ENCODE results near the gene GRIK1. TPM values are rescaled to one million over a fixed set of nuclear protein-coding genes. Genes with fewer than 3 reads are reported as not detected.

The GRIK1 gene
- total RNA-seq, 1 donor from 2014 or later: 0.20 TPM

DNA sequence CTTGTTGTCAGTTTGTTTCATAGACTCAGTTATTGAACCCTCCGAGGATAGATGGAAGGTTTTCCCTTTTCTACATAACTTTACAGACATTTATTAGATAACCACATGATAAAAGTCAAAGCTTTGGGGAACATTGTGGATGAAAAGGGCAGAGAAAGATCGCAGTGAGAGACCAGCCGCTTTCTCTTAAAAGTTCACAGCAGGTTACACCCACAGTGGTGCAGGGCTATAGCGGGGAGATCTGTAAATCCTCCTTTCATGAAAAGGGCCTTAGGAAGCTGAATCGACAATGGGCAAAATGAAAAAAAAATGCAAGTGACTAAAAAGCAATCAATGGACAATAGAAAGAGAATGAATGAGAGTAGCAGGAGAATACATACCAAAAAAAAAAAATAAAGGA, 218.6 kb downstream of the GRIK1 start:
- DNase-seq (ENCODE audit: low read depth in 2 of 2): no peak

DNA sequence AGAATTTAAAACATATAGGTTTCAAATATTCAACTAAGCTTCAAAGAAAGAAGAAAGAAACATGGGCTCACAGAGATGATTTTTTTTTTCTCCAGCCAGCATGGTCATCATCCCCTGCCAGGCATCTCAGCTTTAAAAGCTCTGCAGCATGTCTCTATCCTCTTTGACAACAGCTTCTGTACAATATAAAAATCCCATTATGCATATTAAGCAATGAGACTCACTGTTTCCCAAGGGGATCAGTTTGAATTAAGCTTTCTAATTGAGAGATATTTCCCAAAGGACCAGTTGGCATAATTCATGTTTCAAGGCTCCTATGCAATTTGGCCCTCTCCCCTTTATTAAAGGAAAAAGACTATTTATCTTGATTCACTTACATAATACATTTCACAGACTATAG, 220.3 kb downstream of the GRIK1 start:
- DNase-seq (ENCODE audit: low read depth in 2 of 2): no peak

DNA sequence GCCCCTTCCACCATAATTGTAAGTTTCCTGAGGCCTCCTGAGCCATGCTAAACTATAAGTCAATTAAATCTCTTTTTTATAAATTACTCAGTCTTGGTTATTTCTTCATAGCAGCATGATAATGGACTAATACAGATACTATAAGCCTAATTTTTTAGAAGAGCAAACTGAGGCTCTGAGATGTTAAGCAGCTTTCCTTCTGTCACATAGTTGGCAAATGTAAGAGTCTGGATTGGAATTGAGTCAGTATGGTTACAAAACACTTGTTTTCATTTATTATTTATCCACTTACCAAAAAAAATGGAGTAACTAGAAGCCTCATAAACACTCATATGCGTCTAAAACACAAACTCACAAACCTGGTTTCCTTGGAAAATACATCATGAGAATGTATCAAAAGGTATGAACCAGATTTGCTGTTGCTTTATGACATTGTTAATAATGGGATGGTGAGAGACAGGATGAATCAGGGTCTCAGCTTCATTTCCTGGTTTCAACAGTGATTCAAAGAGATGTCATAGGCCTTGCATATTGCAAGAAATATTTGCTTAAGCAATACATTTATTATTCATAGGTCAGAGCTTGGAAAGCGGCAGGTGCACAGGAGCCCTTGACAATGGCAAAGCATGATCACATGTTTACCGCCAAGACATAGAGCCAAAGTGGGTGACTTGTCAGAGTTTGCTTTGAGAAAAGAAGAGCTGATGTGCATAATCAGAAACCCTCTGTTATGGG, 221.5 kb downstream of the GRIK1 start:
- DNase-seq (ENCODE audit: low read depth in 2 of 2): no peak

GRCh38 chr21:29717659-29718058, 222.1 kb downstream of the GRIK1 start:
- DNase-seq (ENCODE audit: low read depth in 2 of 2): no peak

DNA sequence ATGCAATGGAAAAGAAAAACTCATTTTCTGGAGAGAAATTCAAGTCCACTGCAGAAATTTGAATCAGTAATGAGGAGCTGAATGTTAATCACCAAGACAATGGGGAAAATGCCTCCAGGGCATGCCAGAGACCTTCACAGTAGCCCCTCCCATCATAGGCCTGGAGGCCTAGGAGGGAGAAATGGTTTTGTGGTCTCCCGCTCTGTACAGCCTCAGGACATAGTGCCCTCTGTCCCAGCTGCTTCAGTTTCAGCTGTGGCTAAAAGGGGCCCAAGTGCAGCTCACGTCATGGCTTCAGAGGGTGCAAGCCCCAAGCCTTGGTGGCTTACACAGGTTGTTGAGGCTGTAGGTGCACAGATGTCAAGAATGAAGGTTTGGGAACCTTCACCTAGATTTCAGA, 223.0 kb downstream of the GRIK1 start:
- DNase-seq (ENCODE audit: low read depth in 2 of 2): no peak

DNA sequence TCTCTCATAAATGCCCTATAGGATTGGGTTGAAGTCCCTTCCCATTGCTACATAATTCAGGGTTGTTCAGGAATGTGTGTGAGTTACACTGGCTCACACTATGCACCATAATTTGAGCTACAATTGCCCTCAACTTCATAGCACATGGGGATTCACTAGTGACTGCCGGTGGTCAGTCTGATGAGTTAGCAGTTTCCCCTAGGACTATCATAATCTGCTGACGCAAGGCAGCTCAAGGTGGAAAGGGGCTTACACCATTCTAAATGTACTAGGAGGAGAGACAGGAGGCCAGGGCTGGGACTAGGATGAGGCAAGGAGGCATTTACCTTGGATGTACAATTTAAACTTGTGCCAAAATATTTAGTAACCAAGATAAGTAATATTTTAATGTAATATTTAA, 224.7 kb downstream of the GRIK1 start:
- DNase-seq (ENCODE audit: low read depth in 2 of 2): no peak

DNA sequence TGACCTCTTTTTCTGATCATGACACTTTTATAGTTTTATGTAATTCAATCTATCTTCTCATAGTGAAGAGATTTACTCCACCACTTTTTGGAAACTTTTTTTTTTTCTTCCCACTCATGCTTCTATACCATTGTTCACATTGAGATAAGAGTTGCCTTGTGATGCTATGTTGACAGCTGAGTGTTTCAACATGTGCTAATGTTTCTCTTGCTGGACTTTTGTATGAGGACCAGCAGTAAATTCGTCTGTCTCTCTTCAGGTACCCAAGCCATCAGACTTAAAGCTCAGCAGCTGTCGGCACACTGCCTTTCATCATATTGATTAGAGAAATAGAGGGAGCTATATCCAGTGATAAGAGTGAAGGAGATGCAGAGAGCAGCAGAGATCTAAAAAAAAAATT, 227.0 kb downstream of the GRIK1 start:
- no peak for DNase-seq (ENCODE audit: low read depth in 2 of 2)

GRCh38 chr21:29711236-29711635, 228.6 kb downstream of the GRIK1 start:
- no peak for DNase-seq (ENCODE audit: low read depth in 2 of 2)

GRCh38 chr21:29710498-29710897, 229.3 kb downstream of the GRIK1 start:
- no peak for DNase-seq (ENCODE audit: low read depth in 2 of 2)

- DNase-seq (ENCODE audit: low read depth in 2 of 2): peak in 1 of 2 donors; percentile 67
Observed at GRCh38 chr21:29708401-29708800, 231.4 kb downstream of the GRIK1 start.

DNA sequence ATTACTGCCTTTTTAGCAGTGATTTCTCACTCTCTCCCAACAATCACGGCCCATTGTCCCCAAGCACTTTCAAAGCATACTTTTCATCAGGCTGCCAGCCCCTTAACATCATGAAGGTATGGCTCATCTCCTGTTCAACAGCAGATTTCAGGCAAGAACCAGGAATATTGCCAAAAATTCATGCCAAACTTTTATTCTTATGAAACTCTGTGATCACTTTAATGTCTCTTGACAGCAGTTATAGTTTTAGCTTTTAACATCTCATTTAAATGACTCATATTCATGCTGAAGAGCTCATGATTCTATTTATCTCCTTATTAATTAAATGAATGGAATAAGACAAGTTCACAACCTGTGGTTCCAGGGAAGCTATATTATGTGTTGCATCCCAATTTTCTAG, 235.1 kb downstream of the GRIK1 start:
- no peak for DNase-seq (ENCODE audit: low read depth in 2 of 2)

DNA sequence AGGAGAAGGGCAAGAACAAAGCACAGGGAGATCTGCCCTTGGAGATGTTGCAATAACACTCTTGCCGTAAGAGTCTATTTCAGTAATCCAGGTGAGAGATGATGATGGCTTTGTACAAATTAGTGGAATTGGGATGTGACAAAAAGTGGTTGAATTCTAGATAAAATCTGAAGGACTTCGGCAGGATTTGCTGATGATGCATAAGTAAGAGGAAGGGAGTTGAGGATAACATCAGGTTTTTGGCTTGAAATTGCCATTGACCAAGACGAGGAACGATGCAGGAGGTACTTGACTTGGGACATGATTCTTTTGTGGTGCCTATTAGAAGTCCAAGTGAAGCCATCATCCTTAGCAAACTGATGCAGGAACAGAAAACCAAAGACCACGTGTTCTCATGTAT, 238.1 kb downstream of the GRIK1 start:
- DNase-seq (ENCODE audit: low read depth in 2 of 2): no peak

GRCh38 chr21:29697555-29698193, 242.1 kb downstream of the GRIK1 start:
- DNase-seq (ENCODE audit: low read depth in 2 of 2): no peak

- no peak for DNase-seq (ENCODE audit: low read depth in 2 of 2)
Observed at GRCh38 chr21:29696937-29697336, 242.9 kb downstream of the GRIK1 start.

DNA sequence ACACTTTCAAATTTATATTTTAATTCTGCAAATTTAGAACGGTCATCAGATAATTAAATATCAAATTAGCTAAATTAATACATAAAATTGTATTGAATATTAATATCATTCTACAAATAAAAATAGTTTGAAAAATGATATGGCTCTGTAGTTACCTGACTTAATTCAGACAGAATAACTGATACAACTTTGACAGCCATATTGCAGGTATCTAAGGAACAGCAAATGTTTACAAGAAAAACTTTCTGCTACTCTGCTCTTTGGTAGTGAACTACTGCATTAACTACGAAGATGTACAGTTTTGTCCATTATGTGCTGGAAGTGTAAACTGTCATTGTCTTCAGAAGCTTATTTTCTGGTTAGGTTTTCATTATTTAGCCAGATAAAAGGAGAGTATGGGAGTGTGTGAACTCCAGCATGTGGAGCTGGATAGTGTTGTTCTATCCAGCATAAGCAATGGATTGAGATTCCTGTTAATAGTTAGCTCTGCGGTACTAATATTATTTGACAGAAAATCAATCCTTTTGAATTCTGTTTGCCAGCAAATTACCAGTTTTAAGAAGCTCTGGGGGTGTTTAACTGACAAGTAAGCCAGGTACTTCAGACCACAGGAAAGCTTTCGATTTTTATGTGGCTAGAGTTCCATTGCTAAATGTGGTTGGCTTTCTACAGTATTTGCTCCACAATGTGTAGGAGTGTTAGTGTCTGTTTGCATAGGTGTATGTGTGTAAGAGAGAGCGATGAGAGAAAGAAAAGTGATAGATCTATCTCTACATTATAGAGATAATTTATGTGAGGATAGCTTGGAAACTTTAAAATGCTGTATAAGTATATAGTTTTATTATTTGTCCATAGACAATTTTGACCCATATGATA, 247.9 kb downstream of the GRIK1 start:
- no peak for DNase-seq (ENCODE audit: low read depth in 2 of 2)

GRCh38 chr21:29689753-29690152, 250.0 kb downstream of the GRIK1 start:
- no peak for DNase-seq (ENCODE audit: low read depth in 2 of 2)

GRCh38 chr21:29684106-29684505, 255.7 kb downstream of the GRIK1 start:
- DNase-seq (ENCODE audit: low read depth in 2 of 2): no peak

DNA sequence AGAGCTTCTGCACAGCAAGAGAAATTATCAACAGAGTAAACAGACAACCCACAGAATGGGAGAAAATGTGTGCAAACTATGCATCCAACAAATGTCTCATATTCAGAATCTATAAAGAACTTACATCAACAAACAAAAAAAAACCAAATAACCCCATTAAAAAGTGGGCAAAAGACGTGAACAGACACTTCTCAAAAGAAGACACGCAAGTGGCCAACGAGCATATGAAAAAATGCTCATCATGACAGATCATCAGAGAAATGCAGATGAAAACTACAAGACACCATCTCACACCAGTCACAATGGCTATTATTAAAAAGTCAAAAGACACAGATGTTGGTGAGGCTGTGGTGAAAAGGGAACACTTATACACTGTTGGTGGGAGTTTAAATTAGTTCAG, 257.0 kb downstream of the GRIK1 start:
- no peak for DNase-seq (ENCODE audit: low read depth in 2 of 2)

DNA sequence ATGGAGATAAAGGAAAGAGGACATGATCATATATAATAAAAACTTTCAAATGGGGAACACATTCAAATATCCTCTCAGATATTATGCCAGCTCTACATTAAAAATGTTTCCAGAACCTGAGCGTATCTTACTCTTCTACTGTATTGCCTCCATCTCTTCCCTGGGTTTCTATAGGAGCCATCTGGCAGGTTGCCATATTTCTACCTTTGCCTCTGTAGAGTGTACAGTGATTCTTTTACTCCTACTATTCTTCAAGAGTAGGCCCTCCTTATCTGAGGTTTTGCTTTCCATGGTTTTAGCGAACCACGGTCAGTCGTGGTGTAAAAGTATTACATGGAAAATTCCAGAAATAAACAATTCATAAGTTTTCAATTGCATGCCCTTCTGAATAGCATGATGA, 259.5 kb downstream of the GRIK1 start:
- no peak for DNase-seq (ENCODE audit: low read depth in 2 of 2)

DNA sequence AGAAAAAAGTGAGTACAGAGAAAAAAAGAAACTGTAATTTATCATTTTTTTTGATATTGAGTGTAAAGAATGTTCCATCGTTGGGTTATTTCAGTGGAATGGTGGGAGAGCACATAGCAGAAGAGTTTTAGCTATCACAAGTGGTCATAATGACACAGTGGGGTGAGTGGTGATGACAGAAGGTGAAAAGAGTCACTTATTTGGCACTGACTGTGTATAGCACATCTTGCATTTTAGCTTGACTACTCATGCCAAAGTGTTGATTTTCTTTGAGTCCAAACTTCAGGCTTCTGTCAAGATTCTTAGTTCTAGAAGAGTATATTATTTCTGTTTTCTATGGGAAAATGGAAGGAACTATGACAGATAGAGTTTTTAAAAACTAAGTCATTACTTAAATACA, 261.2 kb downstream of the GRIK1 start:
- DNase-seq (ENCODE audit: low read depth in 2 of 2): no peak

DNA sequence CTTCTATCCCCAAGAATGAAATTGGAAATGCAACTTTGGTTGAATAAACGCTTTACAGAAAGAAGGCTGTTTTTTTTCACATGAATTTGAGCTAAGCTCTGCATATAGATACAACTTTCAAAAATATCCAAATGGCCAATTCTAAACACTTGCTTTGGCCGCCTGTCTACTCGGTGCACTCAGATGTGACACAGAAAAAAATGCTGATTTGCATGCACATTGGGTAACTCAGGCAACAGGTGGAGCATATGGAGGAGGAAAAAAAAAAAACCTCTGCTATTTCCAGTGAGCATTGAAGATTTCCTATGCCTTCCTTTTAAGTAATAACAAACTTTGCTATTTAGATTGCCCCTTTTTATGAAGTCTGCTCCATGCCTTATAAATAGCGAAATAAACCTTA, 262.5 kb downstream of the GRIK1 start:
- no peak for DNase-seq (ENCODE audit: low read depth in 2 of 2)

DNA sequence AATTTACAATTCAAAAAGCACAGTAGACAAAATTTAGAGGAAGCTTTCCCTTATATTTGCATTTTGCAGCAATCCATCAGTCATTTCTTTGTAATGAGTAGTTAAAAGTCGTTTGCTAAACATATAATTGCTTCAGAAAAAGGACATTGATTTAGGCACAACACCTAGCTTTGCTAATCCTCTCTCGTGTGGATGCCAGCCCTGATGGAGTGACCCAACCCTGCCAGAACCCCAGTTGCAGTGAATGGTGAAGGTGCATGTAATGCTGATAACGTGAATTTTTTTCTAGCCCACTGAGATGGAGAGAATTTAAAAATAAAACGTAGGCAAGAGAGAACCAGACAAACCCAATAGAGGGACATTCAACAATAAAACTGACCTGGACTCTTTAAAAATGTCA, 263.4 kb downstream of the GRIK1 start:
- DNase-seq (ENCODE audit: low read depth in 2 of 2): no peak

GRCh38 chr21:29675451-29675850, 264.3 kb downstream of the GRIK1 start:
- DNase-seq (ENCODE audit: low read depth in 2 of 2): no peak
